IPS-NIHi7 (cell line): Measurements from ENCODE around the gene ABCD3.

Source experiments
- DNase-seq: peaks from one replicate; pipeline ENCODE4 v3.0.0; 2012; ENCODE audit warnings: mixed read lengths; ENCODE audit errors: extremely low spot score

Gene ABCD3

DNA sequence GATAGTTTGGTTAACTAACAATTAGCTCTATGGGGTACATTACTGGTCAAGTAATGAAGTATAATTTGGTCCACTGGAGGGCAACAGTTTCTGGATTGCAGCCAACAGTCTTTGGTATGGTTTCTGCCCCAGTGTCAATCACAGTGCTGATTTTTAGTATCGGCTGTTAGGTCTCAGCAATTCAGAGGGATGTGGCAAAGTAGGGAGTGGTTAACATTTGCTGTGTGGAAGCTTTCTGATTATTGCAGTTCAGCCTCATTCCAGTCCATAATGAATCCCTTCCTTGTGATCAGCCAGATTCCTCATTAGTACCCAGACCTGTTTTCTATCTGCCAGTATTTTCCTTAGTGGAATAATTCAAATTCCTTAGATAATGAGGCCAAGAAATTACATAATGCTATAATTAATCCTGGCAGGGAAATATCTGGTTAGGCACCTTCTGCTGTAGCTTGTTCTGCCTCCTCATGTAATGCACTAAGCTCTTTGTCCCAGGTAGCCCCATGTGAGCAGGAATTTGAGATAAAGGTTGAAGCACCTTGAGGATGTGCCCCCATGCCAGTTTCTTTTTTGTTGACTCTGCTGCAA, 109.3 kb downstream of the ABCD3 start:
- DNase-seq, result peak; percentile 25

DNA sequence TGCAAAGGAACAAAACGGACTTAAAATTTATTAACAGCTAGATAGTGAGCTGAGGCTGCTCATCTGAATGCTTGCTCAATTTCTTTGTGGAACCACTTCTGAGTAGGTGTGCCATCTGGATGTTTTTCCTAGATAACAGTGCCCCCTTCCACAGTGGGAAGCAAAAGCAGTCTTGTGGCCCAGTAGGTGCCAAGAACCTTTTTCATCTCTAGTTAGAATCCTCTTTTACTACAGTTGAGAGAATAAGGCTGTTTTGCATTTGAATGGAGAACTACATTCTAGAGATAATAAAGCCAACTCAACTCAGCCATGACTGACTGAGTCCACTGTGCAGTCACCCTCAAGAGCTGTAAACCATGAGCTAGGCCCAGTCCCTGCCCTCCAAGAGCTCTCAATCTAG, 110.1 kb downstream of the ABCD3 start:
- DNase-seq, result no peak

DNA sequence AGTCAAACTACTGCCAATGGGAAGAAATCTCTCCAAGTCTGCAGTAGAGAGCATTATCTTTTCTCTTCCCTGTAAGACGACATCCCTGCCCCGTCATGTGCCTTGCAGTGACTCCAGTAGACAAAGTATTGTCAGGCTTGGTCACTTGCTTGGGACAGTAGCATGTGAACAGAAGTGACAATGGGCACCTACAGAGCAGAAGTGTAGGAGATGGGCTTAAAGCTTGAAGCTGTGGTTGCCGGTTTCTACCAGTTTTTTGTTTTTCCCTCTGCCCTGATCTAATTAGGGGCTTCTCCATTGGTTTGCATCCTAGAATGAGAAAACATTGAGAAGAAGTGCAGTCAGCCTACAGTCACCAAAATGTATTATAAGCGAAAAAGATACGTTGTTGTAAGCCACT, 110.6 kb downstream of the ABCD3 start:
- no peak for DNase-seq

DNA sequence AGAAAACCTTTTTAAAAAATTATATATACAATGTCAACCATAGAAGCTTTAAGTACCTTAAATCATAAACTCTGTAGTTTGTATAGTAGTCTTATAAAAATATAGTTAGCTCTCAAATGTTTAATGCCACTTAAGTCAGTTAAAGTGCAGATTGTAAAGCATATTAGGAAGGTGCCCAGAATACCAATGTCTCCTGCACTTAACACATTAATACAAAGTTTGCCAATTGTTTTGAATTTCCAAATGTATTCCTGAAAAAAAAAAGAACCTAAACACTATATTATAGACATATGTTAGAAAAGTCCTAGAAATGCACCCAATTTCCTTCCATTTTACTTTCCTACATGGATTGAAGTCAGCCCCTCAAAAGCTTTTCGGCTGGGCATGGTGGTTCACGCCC, 111.2 kb downstream of the ABCD3 start:
- no peak for DNase-seq

DNA sequence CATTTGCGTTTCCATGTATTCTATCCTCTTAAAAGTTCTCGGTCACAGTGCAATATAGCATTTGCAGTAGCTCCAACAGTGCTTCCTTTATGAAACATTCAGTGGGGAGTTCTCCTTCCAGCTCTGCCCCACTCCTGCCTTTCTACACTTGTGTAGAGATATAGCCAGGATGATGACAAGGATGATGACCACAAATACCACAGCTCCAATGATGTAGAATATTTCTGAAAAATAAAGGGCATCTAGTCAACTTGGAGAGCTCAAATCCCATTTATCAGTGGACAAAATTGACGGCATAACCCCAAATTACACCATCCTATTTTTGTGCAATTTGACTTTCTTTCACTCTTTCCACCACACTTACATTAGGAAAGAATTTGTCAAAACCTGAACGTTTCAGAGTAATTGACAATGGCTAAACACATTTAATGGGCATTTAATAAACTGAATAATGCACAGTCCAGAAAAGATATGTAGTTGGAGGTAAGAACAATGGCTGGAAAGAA, 112.2 kb downstream of the ABCD3 start:
- DNase-seq, result no peak

DNA sequence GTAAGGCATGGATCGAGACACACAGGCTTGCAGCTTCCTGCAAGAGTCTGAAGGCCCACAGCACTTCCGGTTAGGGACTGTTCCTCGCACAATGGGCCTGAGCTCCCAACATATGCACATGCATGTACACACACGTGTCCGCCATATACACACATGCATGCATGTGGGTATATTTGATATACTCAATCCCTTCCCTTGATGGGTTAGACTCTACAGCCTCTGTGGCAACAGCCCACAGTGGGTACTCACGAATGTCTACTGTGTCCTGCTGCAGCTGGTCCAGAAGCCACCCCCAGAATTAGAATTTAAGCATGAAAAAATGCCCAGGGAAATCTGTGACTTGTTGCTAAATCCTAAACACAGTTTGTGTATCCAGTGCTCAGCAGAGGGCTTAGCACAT, 113.5 kb downstream of the ABCD3 start:
- no peak for DNase-seq

DNA sequence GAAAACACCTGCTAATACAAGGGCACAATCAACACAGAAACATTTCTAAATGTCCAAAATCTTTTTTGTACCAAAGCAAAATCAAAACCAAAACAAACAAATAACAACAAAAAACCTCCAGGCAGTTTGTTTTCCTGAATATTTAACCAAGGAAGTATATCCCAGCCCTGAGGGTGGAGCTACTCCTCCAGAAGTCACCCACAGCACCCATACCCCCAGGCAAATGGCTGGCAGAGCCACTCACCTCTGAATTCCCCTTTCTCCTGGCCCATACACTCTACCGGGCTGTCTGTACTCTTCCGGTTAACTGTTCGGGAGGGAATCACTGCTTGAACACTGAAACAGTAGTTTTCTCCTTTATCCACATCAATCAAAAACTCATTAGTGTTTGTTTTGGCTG, 113.9 kb downstream of the ABCD3 start:
- no peak for DNase-seq

DNA sequence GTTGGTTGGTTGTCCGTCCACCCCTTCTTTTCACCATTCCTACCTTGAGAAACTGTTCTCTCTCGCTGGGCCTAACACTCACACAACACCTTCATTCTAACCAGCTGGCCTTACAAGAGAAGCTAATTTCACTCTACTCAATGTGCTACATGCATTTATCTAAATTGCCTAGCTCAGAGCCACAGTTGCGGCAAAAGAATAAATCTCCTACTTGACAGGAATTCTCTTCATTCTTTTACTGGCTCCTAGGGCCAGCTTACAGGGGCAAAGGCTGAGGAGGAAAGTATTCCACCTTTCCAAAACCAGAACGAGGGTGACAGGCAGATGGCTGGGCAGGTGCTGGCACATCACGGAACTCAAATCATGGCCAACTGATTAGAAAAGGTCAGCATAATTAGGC, 116.9 kb downstream of the ABCD3 start:
- no peak for DNase-seq

DNA sequence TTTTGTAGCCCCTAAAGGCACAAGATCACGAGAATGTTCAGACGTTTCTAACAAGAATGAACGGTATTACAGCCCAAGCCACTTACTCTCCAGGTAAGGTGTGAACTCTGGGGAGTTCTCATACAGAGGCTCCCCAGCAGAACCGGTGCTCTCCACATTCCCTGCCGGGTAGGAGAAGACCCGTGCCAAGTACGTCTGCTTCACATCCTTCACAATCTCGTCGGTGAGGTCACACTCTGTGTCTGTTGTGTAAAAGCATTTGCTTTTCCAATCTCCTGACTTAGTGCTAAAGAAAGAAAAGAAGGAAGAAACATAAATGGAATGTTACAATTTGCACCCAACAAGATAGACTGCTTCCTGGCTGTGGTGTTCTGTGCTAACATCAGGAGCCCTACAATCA, 117.7 kb downstream of the ABCD3 start:
- DNase-seq, result no peak

DNA sequence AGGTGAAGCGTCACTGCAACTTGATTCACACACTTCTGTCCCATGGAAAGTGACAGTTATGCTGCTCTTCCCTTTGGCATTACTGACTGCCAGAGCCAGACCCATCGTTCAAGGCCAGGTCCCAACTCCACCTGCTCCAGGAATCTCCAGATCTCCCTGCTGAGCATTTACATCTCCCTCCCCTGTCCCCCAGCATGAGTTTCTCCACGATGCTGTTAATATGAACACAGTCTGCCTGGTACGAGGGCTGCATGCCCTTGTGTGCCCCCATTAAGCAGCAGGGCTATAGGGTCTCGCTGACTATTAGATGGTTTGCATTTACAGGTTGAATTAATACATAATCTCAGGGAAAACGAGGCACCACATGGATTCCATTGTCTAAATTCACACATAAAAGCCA, 119.1 kb downstream of the ABCD3 start:
- DNase-seq, result no peak

DNA sequence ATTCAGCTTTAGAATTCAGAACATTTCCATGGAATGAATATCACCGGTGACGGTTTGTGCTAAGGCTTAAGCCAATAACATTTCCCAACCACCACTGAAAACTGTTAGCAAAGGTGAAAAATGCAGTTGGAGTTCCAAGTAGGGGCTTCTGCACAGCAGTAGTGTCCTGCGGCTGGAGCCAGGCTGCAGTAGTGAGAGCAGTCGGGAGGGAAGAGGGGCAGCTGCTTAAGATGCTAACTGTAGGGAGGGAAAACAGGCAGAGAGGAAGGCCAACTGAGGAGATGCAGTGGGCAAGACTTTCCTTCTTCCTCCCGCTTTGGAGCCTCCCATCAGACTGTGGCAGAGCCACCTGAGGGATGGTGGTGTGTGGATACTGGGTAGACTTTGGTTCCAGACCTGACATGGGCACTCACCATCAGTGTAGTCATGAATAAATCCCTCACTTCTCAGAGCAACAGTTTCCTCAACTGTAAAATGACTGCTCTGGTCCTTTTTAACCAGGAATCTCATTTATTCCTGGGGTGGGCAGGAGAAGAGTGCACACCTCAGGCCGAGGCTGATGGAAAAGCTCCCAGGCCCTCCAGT, 120.1 kb downstream of the ABCD3 start:
- no peak for DNase-seq

DNA sequence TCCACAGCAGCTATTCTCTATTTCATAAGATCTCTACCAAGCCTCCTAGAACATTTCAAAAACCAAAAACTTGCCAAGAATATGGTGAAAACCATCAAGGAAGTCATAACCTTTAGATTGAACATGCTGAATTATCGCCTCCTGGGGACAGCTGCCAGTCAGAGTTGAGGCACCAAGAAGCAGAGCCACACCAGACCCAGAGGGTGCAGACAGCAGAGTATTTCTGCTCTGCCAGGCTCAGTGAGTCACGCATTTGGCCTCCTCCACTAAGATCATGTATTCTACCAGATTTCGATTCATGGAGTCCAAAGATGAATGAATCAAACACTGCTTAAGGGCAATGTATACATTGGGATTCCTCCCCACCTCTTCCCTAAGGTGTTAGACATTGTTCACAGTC, 121.3 kb downstream of the ABCD3 start:
- no peak for DNase-seq

DNA sequence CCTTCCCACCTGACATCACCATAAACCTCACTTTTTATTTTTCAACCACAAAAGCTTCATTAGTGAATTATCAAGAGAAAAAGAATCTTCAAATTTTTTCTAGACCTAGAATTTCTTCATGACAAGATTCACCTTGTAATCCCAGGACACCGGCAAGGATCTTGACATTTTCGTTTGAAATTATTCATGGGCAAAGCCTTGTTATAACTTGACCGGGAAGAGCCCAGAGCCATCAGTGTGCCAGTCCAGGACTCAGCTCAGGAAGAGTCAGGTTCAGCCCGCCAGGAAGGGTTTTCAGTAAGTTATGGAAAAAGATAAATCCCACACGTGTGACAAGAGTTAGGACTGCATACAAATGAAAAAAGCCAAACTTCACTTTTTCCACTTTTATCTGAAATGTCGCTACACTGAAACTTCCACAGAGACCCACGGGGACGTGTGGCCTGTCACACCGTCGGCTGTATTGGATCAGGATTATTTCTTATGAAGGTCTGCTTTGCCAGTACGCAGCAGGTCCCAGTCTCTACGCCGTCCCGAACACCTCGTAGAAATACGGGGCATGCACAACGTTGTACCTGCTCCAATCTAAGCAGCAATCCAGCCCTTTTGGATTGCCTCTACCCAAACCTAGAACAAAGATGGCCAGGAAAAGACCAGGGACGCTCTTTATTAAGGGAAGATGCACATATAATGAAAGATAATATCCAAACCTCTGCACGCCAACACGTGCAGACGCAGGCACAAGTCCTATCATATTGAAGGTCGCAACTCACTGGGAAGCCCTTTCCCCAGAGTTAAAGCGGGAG, 122.5 kb downstream of the ABCD3 start:
- no peak for DNase-seq

DNA sequence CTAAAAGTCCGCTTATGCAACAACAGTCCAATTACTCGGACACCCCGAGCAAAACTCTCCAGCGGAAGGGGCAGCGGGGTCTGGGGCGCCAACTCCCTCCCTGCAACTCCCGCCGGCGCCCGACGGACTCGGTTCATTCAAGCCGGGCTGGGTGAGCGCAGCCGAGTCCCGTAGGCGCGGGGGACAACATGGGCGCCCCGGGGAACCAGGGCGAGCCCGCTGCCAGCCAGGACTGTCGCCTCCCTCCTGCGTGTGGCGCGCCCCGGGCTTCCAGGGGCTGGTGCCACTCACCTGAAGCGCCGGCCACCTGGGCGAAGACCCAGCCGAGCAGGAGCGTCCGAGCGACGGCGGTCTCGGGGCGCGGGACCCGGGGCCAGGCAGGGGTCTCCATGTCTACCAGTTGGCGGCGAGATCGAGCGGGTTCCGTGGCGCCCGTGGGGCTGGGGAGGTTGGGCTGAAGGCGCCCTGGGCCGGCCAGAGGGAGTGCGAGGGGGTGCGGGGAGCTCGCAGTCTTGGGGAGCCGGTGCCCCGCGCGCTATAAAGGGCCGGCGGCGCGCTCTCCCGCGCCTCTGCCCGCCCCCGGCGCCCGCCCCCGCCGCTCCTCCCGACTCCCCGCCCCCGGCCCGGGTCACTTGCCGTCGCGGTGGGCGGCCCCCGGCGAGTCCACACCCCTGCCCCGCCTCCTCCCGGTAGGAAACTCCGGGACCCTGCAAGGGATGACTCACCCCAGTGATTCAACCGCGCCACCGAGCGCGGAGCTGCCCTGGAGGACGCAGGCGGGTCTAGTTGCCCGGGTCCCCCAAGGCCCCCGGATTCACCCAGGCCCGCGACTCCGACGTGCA, 123.3 kb downstream of the ABCD3 start, which contains the start of gene F3:
TSS of gene F3 (minus strand) at position 514 of the 842 bp plus-strand sequence. CDS start at position 391, 123 bp downstream.
- peak; percentile 93 for DNase-seq

DNA sequence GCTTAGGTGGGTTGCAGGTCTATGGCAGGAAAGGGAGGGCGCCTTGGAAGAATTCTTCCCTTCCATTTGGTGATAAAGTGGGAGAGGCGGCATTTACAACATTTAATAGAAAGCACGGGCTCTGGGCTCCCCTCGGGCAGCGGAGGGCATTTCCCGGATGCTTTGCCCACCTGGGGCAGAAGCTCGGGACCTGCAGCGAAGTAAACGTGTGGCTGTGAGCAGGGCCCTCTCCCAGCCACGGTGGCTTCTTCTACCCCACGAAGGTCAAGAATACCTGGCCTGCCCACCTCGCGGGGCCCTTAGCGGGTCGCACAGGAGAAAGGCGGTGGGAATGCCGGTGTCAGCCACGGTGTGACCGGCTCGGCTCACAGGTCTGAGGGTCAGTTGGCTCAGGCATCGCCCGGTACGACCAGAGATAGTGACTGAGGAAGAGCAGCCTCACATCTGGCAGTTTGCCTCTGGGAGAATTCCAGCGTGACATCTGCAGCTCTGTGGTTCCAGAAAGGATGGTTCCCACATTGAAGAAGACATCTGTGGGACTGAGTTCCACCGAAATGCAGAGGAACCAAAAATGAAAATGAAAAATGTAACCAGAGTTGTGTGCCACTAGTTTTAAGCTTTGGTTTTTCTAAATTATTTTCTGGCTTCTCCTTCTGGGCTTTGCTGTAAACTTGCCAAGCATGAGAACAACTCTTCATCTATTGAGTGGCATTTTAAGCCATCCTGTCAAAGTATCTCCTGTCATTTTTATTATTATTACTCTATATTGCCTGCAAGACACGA, 124.1 kb downstream of the ABCD3 start:
- no peak for DNase-seq

DNA sequence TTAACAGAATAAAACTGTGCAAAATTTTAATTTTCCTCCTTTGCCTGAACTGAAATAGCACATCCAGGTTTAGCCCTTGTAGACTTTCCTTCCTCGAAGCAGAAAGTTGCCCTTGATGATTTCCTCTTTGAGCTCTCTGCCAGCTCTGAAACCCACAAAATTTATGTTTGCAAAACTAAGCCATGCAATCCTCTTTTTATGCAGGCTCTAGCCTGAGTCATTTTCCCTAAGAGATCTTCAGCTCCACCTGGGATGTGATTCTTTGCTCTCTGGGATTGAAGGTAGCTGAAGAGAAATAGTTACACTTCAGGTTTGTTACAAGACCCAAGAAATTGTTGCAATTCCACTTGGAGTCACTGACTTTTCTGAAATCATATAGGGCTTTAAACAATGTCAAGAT, 124.8 kb downstream of the ABCD3 start:
- DNase-seq, result no peak

DNA sequence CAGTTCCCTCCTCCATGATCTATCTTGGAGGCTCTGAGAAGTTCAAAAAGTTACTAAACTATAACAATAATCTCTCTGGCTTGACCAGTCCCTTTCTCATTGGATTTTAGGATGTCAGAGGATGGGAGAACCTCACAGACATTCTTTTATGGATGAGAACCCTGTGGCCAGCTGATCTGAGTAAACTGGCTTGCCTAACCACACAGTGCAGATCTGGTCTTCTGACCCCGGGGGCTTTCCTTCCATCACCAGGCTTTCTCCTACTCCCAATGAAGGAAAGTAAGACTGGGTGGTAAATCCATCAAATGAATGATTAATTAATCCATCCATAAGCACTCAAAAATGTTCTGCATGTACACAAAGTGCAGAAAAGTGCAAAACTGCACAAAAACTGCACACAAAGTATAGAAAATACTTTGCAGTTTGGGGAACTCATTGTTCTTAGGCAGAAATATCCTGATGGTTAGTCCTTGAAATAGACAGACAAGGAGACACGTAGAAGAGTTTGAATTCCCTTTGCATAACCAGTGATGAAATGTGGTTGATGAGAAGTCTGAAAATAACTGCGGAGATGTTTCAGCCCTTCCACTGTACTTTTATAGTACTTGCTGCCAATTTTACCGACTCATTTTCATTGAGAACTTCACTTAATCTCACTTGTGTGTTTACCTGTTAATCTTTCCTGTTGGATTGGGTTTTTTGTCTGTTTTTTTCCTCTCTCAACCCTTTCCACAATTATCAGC, 125.9 kb downstream of the ABCD3 start:
- no peak for DNase-seq

DNA sequence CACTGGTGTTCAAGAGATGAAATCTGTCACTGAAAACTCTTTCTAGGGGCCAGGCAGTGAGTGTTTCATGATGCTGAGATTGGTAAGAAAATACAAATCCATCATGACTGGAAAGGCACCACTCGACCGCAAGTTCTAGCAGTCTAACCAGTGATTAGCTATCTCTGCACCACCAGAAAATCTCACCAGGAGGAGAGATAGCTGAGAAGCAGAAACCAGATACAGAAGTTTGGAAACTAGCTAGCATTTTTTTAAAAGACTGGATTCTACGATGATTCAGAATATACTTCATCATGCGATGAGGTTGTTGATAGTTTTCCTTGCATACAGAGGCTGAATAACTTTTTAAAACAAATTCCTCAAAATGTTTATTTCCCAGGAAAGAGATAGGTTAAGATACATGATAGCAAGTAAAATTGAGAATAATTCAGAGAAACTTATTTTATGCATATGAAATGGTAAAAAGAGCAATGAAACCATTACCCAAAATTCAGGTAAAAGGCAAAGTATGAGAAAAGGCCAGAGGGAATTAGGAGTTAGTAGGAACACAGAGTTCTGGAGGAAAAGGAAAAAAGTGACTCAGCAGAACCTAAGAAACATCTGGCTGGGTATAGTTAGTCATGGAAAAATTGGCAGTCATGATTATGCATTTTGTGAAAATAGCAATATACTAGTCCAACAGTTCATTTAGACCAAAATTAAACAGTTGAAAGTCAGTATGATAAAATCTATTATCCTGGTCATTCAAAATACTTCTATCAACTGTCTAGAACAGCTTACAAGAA, 126.7 kb downstream of the ABCD3 start:
- no peak for DNase-seq

DNA sequence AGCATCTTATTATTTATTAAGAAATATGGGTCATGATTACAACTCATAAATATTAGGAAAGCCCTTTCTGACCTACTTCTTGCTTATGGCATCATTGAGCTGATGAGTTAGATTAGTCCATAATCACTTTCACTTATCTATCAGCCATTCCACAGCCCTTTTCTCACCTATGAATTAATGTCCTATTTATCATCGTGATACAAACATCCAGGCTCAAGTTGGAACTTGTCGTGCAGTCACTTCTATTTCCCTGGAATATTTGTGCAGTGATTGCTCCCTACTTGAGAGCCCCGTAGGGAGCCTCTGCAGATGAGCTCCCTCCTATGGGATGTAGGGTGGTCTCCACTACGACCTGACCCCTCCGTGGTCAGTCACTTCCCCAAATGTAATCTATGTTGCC, 131.5 kb downstream of the ABCD3 start:
- no peak for DNase-seq

DNA sequence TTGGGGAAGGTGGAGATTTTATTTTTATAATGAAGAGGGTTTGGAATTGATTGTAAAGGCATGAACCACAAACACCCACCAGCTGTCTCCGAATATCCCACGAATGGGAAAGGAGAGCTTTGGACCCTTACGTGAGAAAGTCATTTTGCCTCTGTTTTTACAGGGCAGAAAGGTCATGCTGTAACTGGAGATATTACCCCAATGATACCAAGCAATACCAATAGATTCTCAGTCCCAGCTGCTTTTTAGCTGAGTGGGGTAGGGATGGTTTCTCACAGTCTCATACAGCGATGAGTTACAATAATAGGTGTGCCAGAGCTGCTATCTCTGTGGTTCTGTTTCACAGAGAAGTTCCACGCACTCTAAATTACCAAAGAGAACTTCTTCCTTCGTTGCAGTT, 132.2 kb downstream of the ABCD3 start:
- no peak for DNase-seq
